DOHH2 (cell line): Measurements from ENCODE around the gene SPRTN.

Experiments used
- H3F3A ChIP-seq: fragments of 200-600 bp; sonication (generic), shearing (Covaris generic); 2 replicates; pipeline ENCODE4 v1.6.0; 2016; ENCODE audit warnings: antibody characterized with exemption, mild to moderate bottlenecking; ENCODE audit not compliant: control insufficient read depth, insufficient read depth
- H3K27ac ChIP-seq: fragments of 200-600 bp; sonication (generic); 2 replicates; pipeline ENCODE4 v1.5.1; 2014; ENCODE audit warnings: low read depth, mild to moderate bottlenecking, low read length, moderate library complexity
- H3K27me3 ChIP-seq: fragments of 200-600 bp; sonication (generic); 2 replicates; pipeline ENCODE4 v1.6.1; 2014; ENCODE audit warnings: mild to moderate bottlenecking, low read length, mixed read lengths; ENCODE audit not compliant: control insufficient read depth
- H3K36me3 ChIP-seq: fragments of 200-600 bp; sonication (generic); 2 replicates; pipeline ENCODE4 v1.6.1; 2014; ENCODE audit warnings: mild to moderate bottlenecking, low read length, moderate library complexity, mixed read lengths; ENCODE audit not compliant: control insufficient read depth
- H3K4me1 ChIP-seq: fragments of 200-600 bp; sonication (generic); 2 replicates; pipeline ENCODE4 v1.6.1; 2014; ENCODE audit warnings: mild to moderate bottlenecking, low read length, mixed read lengths; ENCODE audit not compliant: control insufficient read depth
- H3K4me2 ChIP-seq: fragments of 200-600 bp; sonication (generic); 2 replicates; pipeline ENCODE4 v1.6.0; 2014; ENCODE audit warnings: mild to moderate bottlenecking, low read length, moderate library complexity
- H3K4me3 ChIP-seq: fragments of 200-600 bp; sonication (generic); 2 replicates; pipeline ENCODE4 v1.5.1; 2014; ENCODE audit warnings: mild to moderate bottlenecking, low read length, mixed read lengths
- H3K79me2 ChIP-seq: fragments of 200-600 bp; sonication (generic); 2 replicates; pipeline ENCODE4 v1.6.1; 2014; ENCODE audit warnings: mild to moderate bottlenecking, low read length, mixed read lengths; ENCODE audit not compliant: control insufficient read depth
- H3K9me2 ChIP-seq: fragments of 200-600 bp; sonication (generic); replicated peaks from 2 replicates; pipeline ENCODE4 v1.6.1; 2014; ENCODE audit warnings: mild to moderate bottlenecking, low read length, mixed read lengths; ENCODE audit not compliant: control insufficient read depth
- H3K9me3 ChIP-seq: fragments of 200-600 bp; sonication (generic); 2 replicates; pipeline ENCODE4 v1.6.1; 2014; ENCODE audit warnings: antibody characterized with exemption, low read length, mixed read lengths; ENCODE audit not compliant: control insufficient read depth, insufficient read depth
- H4K20me1 ChIP-seq: fragments of 200-600 bp; sonication (generic); 2 replicates; pipeline ENCODE4 v1.6.0; 2014; ENCODE audit warnings: low read depth, mild to moderate bottlenecking, antibody characterized with exemption, low read length, moderate library complexity; ENCODE audit not compliant: control insufficient read depth, insufficient read depth
- EZH2phosphoT487 ChIP-seq: fragments of 200-600 bp; sonication (generic); IDR thresholded peaks from 2 replicates; pipeline ENCODE4 v1.6.1; 2017; ENCODE audit warnings: borderline replicate concordance, mild to moderate bottlenecking, antibody characterized with exemption, low read length, moderate library complexity, mixed read lengths
- TF ChIP-seq, protein P1 (sequence below): fragments of 200-600 bp; sonication (generic); IDR thresholded peaks from one replicate; pipeline ENCODE4 v1.5.1; 2014; ENCODE audit warnings: antibody characterized with exemption, mild to moderate bottlenecking, low read depth, low read length; ENCODE audit not compliant: poor library complexity, severe bottlenecking

The SPRTN gene

DNA sequence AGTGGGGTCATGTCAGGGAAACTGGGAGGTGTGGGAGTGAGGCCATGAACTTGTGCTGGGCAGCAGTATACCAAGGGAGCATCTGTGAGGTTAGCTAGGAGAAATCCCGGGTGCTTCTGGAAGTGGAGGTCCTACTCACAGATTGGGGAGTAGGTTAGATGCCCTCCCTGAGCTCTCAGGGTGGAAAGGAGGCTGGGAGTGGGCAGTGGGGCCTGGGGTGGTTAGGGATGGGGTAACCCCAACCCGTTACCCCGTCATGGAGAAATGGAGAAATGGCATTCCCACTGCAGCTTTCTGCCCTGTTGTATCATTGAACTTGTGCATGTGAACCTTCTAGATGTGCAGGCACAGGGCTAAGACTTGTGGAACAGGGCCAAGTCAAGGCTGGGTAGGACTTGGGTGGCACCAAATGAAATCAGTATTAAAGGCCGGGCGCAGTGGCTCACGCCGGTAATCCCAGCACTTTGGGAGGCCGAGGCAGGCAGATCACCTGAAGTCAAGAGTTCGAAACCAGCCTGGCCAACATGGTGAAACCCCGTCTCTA is 27.6 kb upstream of the SPRTN start:
- H3K9me2 ChIP-seq, result no peaks in the 10 kb centered on the region
- H3K4me1 ChIP-seq, result no peaks in the 10 kb centered on the region
- H4K20me1 ChIP-seq, result no peaks in the 10 kb centered on the region
- no peak overlapping the region for H3K4me3 ChIP-seq
- no peaks in the 10 kb centered on the region for H3K36me3 ChIP-seq
- TF ChIP-seq, protein P1, sequence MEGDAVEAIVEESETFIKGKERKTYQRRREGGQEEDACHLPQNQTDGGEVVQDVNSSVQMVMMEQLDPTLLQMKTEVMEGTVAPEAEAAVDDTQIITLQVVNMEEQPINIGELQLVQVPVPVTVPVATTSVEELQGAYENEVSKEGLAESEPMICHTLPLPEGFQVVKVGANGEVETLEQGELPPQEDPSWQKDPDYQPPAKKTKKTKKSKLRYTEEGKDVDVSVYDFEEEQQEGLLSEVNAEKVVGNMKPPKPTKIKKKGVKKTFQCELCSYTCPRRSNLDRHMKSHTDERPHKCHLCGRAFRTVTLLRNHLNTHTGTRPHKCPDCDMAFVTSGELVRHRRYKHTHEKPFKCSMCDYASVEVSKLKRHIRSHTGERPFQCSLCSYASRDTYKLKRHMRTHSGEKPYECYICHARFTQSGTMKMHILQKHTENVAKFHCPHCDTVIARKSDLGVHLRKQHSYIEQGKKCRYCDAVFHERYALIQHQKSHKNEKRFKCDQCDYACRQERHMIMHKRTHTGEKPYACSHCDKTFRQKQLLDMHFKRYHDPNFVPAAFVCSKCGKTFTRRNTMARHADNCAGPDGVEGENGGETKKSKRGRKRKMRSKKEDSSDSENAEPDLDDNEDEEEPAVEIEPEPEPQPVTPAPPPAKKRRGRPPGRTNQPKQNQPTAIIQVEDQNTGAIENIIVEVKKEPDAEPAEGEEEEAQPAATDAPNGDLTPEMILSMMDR, result no peak
- TF ChIP-seq EZH2phosphoT487, result no peak
- H3K27ac ChIP-seq, result no peak overlapping the region
- H3F3A ChIP-seq, result no peaks in the 10 kb centered on the region
- no peak overlapping the region for H3K4me2 ChIP-seq
- no peaks in the 10 kb centered on the region for H3K79me2 ChIP-seq
- H3K9me3 ChIP-seq, result no peaks in the 10 kb centered on the region
- H3K27me3 ChIP-seq, result no peaks in the 10 kb centered on the region

GRCh38 chr1:231311720-231312431 is 26.2 kb upstream of the SPRTN start:
- Histone ChIP-seq H3F3A (no peaks in the 10 kb centered on the region), H3K9me3 (no peaks in the 10 kb centered on the region), H4K20me1 (no peaks in the 10 kb centered on the region), H3K4me1 (no peaks in the 10 kb centered on the region), H3K9me2 (no peaks in the 10 kb centered on the region), H3K36me3 (no peaks in the 10 kb centered on the region), H3K4me3 (no peak overlapping the region), H3K27me3 (no peaks in the 10 kb centered on the region), H3K79me2 (no peaks in the 10 kb centered on the region), H3K4me2 (no peak overlapping the region), H3K27ac (no peak overlapping the region)
- no peak for TF ChIP-seq EZH2phosphoT487
- TF ChIP-seq, protein P1, result no peak

DNA sequence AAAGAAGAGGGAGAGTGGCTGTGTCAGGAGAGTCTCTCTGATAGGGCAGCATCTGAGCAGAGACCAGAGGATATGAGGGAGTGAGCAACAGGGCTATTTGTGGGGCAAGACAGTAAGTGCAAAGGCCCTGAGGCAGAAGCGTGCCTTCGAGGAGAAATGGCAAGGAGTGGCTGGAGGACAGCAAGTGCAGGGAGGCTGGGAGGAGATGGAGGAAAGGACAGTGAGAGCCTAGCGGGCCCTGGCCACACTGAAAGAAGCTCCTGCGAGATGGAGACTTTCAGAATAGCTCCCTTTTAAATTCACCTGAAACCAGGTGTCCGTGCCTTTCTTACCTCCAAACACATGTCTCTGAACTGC is 25.7 kb upstream of the SPRTN start:
- Histone ChIP-seq H3K4me2 (no peak overlapping the region), H3K9me3 (no peaks in the 10 kb centered on the region), H3K79me2 (no peaks in the 10 kb centered on the region), H3K4me1 (no peaks in the 10 kb centered on the region), H3K27me3 (no peaks in the 10 kb centered on the region), H3K27ac (no peak overlapping the region), H3K36me3 (no peaks in the 10 kb centered on the region), H3K4me3 (no peak overlapping the region), H3F3A (no peaks in the 10 kb centered on the region), H3K9me2 (no peaks in the 10 kb centered on the region), H4K20me1 (no peaks in the 10 kb centered on the region)
- TF ChIP-seq EZH2phosphoT487, result no peak
- TF ChIP-seq, protein P1, result no peak

DNA sequence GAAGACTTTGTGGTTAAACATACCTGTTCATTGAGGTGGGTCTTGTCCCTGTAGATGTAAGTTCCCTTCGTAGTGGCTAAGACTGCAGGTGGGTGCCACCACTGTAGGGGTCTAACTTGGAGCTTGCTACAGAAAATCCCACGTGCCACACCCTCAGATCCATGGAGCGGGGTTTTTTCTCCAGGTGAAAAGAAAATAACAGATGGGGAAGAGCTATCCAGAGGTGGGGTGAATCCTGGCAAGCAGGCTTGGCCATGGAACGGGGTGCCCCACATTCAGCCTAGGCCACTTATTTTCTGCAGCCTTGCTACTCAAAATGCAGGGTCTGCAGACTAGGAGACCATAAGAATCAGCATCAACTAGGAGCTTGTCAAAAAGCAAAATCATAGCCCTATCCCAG is 24.4 kb upstream of the SPRTN start:
- Histone ChIP-seq H3K9me3 (no peaks in the 10 kb centered on the region), H3K27ac (no peak overlapping the region), H3K4me2 (no peak overlapping the region), H3K4me1 (no peaks in the 10 kb centered on the region), H3K79me2 (no peaks in the 10 kb centered on the region), H3K4me3 (no peak overlapping the region), H3F3A (no peaks in the 10 kb centered on the region), H3K36me3 (no peaks in the 10 kb centered on the region), H3K27me3 (no peaks in the 10 kb centered on the region), H4K20me1 (no peaks in the 10 kb centered on the region), H3K9me2 (no peaks in the 10 kb centered on the region)
- TF ChIP-seq EZH2phosphoT487, result no peak
- TF ChIP-seq, protein P1, result no peak
